NCI-H1105 (cell line): ENCODE measurements around the gene SIDT2.
"Not testable (repeated sequence)": the region's sequence is repeated elsewhere in the genome, so short reads cannot be mapped to it uniquely, and the experiment has no call there.

Source experiments
- DNase-seq: peaks from one replicate; lab custom pipeline; 2025; lab: John Stamatoyannopoulos, UW

Gene SIDT2

GRCh38 chr11:117172724-117173421 lies 5.7 kb upstream of the SIDT2 start:
- DNase-seq: no peak

- DNase-seq: no peak
Measured at GRCh38 chr11:117175104-117175503, 3.4 kb upstream of the SIDT2 start.

- DNase-seq: no peak
Measured at GRCh38 chr11:117175781-117176180, 2.8 kb upstream of the SIDT2 start.

DNA sequence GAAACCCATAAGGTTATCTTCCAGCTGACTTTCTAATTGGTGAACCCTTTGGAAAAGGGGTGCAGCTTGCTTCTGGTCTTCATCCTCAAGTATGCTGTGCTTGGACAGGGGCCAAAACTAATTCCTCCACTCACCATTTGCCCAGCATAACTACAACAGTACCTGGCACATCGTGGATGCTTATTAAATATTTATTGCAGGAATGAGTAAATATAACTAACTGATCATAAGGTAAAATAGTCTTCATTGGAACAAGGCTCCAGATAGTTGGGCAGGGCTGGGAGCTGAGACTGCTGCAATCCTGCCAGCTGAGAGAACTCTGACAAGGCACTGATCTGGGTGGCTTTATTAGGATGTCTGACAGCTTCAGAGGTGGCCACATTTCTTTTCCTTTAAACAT lies 2.4 kb upstream of the SIDT2 start:
- DNase-seq: no peak

- no peak for DNase-seq
Measured at GRCh38 chr11:117177534-117178209, 871 bp upstream of the SIDT2 start.

GRCh38 chr11:117179048-117179999 lies 781 bp downstream of the SIDT2 start:
- peak; percentile 29 for DNase-seq

DNA sequence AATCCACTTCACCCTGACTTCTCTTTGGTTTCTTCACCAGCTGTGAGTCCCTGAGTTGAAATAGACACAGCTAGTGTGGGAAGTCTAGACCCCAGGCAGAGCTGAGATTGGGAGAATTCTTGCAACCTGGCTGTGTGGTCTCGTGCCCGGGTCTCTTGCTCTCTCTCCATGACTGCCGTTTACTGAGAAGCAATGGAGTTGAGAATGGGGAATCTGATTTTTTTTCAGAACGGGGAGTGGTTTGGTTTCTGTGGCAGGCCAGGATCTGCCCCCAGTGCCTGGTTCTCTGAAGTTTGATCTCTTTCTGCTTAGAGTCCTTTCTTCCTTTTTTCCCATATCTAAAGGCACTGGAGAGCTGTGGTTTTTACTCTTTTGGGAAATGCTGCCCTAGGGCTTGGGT lies 1.5 kb downstream of the SIDT2 start:
- DNase-seq: no peak

DNA sequence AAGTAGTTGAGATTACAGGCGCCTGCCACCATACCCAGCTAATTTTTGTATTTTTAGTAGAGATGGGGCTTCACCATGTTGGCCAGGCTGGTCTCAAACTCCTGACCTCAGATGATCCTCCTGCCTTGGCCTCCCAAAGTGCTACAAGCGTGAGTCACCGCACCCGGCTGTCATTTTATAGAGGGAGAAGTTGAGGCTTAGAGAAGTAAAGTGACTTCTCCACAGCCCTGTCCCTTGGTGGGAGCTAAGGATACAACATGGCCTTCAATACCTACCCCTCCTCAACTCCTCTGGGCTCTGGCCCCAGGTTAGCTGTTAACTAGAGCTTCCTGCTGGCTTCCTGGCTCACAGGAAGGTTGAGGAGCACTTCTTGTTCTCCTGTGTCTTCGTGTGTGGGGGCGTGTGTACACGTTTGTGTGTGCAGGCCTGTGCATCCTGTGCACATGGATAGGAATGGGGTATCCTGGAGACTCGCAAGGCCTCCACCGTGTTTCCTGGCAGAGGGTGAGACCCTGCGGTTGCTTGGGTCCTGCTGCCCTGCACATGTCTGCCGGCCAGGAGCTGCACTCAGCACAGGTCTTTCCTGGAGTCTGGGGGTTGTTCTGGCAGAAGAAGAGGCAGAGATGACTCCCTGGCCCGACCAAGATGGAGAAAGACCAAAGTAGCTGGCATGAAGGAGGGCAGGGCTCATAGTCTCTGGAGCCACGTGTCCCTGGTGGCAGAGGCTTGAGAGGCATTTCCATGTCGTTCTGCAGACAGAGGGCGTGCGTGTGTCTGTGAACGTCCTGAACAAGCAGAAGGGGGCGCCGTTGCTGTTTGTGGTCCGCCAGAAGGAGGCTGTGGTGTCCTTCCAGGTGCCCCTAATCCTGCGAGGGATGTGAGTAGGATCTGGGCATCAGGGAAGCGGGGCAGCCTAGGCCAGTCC lies 2.4 kb downstream of the SIDT2 start:
- DNase-seq: no peak

DNA sequence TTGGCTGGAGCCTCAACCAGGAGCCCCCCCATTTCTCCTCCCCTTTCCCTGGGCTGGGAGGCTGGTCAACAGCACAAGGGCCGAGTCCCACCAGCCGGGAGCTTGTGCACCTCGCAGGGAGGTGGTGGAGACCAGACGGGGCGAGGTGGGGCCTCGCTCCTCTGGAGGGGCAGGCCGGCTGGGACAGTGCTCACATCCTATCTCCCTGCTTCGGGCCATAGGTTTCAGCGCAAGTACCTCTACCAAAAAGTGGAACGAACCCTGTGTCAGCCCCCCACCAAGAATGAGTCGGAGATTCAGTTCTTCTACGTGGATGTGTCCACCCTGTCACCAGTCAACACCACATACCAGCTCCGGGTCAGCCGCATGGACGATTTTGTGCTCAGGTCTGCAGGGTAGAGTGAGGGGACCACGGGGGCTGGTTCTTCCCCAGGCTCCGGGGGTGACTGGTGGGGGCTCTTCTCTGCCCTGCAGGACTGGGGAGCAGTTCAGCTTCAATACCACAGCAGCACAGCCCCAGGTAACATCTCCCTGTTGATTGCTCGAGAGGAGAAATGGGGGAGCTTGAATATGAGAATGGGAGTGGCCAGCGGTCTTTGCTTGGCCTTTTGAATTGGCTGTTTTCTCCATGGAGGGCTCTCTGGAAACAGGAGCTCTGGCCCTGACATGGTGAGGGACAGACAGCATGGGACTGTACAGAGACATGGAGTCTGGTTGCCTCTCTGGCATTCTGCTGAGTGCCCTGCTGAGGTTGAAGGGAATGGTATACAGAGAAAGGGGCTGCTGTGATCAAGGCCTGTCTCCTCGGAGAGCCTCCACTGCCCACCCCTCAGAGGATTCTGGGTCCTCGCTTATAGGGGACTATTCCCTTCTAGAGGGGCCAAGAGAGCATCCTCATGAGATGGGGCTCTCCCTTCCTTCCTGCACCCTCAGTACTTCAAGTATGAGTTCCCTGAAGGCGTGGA lies 3.3 kb downstream of the SIDT2 start:
- DNase-seq: no peak

GRCh38 chr11:117182551-117182935 lies 4.0 kb downstream of the SIDT2 start:
- DNase-seq: no peak

DNA sequence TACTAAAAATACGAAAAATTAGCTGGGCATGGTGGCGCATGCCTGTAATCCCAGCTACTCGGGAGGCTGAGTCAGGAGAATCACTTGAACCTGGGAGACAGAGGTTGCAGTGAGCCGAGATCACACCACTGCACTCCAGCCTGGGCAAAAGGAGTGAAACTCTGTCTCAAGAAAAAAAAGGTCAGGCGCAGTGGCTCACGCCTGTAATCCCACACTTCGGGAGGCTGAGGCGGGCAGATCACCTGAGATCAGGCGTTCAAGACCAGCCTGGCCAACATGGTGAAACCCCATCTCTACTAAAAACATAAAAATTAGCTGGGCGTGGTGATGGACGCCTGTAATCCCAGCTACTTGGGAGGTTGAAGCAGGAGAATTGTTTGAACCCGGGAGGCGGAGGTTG lies 4.6 kb downstream of the SIDT2 start:
- not testable (repeated sequence) for DNase-seq

- no peak for DNase-seq
Measured at GRCh38 chr11:117183724-117184349, 5.3 kb downstream of the SIDT2 start.

- no peak for DNase-seq
Measured at GRCh38 chr11:117185736-117186430, 7.3 kb downstream of the SIDT2 start.

- no peak for DNase-seq
Measured at GRCh38 chr11:117186431-117186761, 7.9 kb downstream of the SIDT2 start.

- DNase-seq: no peak
Measured at GRCh38 chr11:117187007-117187406, 8.5 kb downstream of the SIDT2 start.

DNA sequence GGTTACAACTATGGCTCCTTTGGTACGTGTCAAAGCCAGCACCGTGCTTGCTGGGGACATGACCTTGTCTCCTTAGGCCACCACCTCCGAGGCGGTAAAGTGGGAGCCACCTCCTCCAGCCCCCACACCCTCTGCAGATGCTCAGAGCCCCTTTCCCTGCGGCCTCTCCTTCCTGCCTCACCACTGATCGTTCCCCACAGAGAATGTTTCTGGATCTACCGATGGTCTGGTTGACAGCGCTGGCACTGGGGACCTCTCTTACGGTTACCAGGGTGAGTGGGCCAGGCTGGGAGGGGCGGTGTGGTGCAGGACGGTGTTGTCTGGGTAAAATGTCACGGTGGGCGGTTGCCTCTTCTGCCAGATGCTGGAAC lies 8.9 kb downstream of the SIDT2 start:
- no peak for DNase-seq

GRCh38 chr11:117187799-117188481 lies 9.4 kb downstream of the SIDT2 start:
- no peak for DNase-seq

- DNase-seq: no peak
Measured at GRCh38 chr11:117188620-117189081, 10.1 kb downstream of the SIDT2 start.
